ENCODE data around the gene SMARCA4.
A peak's percentile ranks its signal among the peaks of the same experiment; 100 is the strongest.
"Not testable (repeated sequence)": the region's sequence is repeated elsewhere in the genome, so short reads cannot be mapped to it uniquely, and the experiment has no call there.

SMARCA4 gene

GRCh38 chr19:11078893-11079292, 118.1 kb downstream of the SMARCA4 start:
- no peak for DNase-seq

- DNase-seq = no peak
Measured at GRCh38 chr19:11079999-11080398, 119.2 kb downstream of the SMARCA4 start.

GRCh38 chr19:11087870-11088505, 127.2 kb downstream of the SMARCA4 start:
- DNase-seq = no peak

- no peak for DNase-seq
Measured at GRCh38 chr19:11088506-11089253, 127.8 kb downstream of the SMARCA4 start.

GRCh38 chr19:11089254-11090013, 128.6 kb downstream of the SMARCA4 start, which contains the start of gene LDLR:
LDLR (plus strand) TSS chr19:11089463; CDS start chr19:11089549, 86 bp downstream.
- DNase-seq = peak; percentile 21 to 37

GRCh38 chr19:11090014-11090263, 129.1 kb downstream of the SMARCA4 start:
- DNase-seq = not testable (repeated sequence)

GRCh38 chr19:11090264-11090996, 129.6 kb downstream of the SMARCA4 start:
- DNase-seq = peak; percentile 26 to 90

GRCh38 chr19:11090997-11091702, 130.3 kb downstream of the SMARCA4 start:
- no peak for DNase-seq

- no peak for DNase-seq
Measured at GRCh38 chr19:11091703-11092153, 130.9 kb downstream of the SMARCA4 start.

- no peak for DNase-seq
Measured at GRCh38 chr19:11092181-11092538, 131.3 kb downstream of the SMARCA4 start.

GRCh38 chr19:11093689-11094238, 132.9 kb downstream of the SMARCA4 start:
- DNase-seq = no peak

GRCh38 chr19:11094520-11094894, 133.7 kb downstream of the SMARCA4 start:
- no peak for DNase-seq

- DNase-seq = no peak
Measured at GRCh38 chr19:11096210-11096841, 135.5 kb downstream of the SMARCA4 start.

GRCh38 chr19:11097367-11097766, 136.5 kb downstream of the SMARCA4 start:
- DNase-seq = not testable (repeated sequence)

GRCh38 chr19:11098327-11098726, 137.5 kb downstream of the SMARCA4 start:
- DNase-seq = no peak

GRCh38 chr19:11098861-11099260, 138.0 kb downstream of the SMARCA4 start:
- no peak for DNase-seq

- DNase-seq = no peak
Measured at GRCh38 chr19:11100049-11100448, 139.2 kb downstream of the SMARCA4 start.

GRCh38 chr19:11101057-11101456, 140.2 kb downstream of the SMARCA4 start:
- DNase-seq = no peak

- no peak for DNase-seq
Measured at GRCh38 chr19:11102944-11103343, 142.1 kb downstream of the SMARCA4 start.

- DNase-seq = not testable (repeated sequence)
Measured at GRCh38 chr19:11103667-11104066, 142.8 kb downstream of the SMARCA4 start.

- no peak for DNase-seq
Measured at GRCh38 chr19:11105014-11105636, 144.3 kb downstream of the SMARCA4 start.
